ENCODE results near the gene LRRC43.
"Not testable (repeated sequence)": the region's sequence is repeated elsewhere in the genome, so short reads cannot be mapped to it uniquely, and the experiment has no call there.

The LRRC43 gene

GRCh38 chr12:122197612-122197966, 14.7 kb downstream of the LRRC43 start:
- DNase-seq = no peak

- no peak for DNase-seq
Observed at GRCh38 chr12:122199484-122200355, 16.8 kb downstream of the LRRC43 start.

- no peak for DNase-seq
Observed at GRCh38 chr12:122200541-122201175, 17.7 kb downstream of the LRRC43 start.

GRCh38 chr12:122201381-122201780, 18.5 kb downstream of the LRRC43 start:
- no peak for DNase-seq

- DNase-seq = no peak
Observed at GRCh38 chr12:122202017-122202416, 19.1 kb downstream of the LRRC43 start.

- not testable (repeated sequence) for DNase-seq
Observed at GRCh38 chr12:122202811-122203210, 19.9 kb downstream of the LRRC43 start.

- DNase-seq = peak; percentile 64 to 75
Observed at GRCh38 chr12:122203301-122204166, 20.6 kb downstream of the LRRC43 start, which contains the start of gene B3GNT4. TSS of gene B3GNT4 (plus strand) at chr12:122203709. CDS start at chr12:122204619, 910 bp downstream.

- peak in 1 of 2 donors; percentile 35 for DNase-seq
Observed at GRCh38 chr12:122204167-122205052, 21.5 kb downstream of the LRRC43 start.

GRCh38 chr12:122205053-122205925, 22.4 kb downstream of the LRRC43 start:
- DNase-seq = no peak

GRCh38 chr12:122206111-122206881, 23.4 kb downstream of the LRRC43 start:
- DNase-seq = no peak

- no peak for DNase-seq
Observed at GRCh38 chr12:122206976-122207375, 24.1 kb downstream of the LRRC43 start.

- no peak for DNase-seq
Observed at GRCh38 chr12:122207391-122207790, 24.5 kb downstream of the LRRC43 start.

GRCh38 chr12:122208073-122208820, 25.3 kb downstream of the LRRC43 start:
- DNase-seq = no peak

GRCh38 chr12:122215771-122216170, 32.8 kb downstream of the LRRC43 start:
- no peak for DNase-seq

GRCh38 chr12:122216445-122216844, 33.5 kb downstream of the LRRC43 start:
- no peak for DNase-seq

GRCh38 chr12:122225683-122226365, 42.9 kb downstream of the LRRC43 start, which contains the start of gene DIABLO:
TSS of gene DIABLO (minus strand) at chr12:122226052. CDS start at chr12:122226014, 38 bp downstream.
- peak; percentile 100 for DNase-seq

GRCh38 chr12:122226366-122227125, 43.6 kb downstream of the LRRC43 start:
- no peak for DNase-seq

GRCh38 chr12:122227341-122227740, 44.4 kb downstream of the LRRC43 start:
- DNase-seq = peak; percentile 22 to 23
